NCI-H1092 (cell line): Measurements from ENCODE around the gene MICALL1.

Experiments used
- DNase-seq: peaks from one replicate; lab custom pipeline; 2025; lab: John Stamatoyannopoulos, UW

MICALL1 gene

GRCh38 chr22:37906364-37907008 lies 389 bp downstream of the MICALL1 start:
- no peak for DNase-seq

GRCh38 chr22:37907036-37907954 lies 1.2 kb downstream of the MICALL1 start:
- no peak for DNase-seq

GRCh38 chr22:37909766-37910165 lies 3.7 kb downstream of the MICALL1 start:
- DNase-seq = no peak

GRCh38 chr22:37910890-37911672 lies 5.0 kb downstream of the MICALL1 start:
- DNase-seq = no peak

- DNase-seq = no peak
These were observed 5.6 kb downstream of the MICALL1 start for GRCh38 chr22:37911697-37912096.

- DNase-seq = no peak
These were observed 6.1 kb downstream of the MICALL1 start for GRCh38 chr22:37912171-37912570.

- no peak for DNase-seq
These were observed 7.2 kb downstream of the MICALL1 start for GRCh38 chr22:37913233-37913721.

- no peak for DNase-seq
These were observed 10.2 kb downstream of the MICALL1 start for GRCh38 chr22:37916311-37916710.

GRCh38 chr22:37917874-37918548 lies 11.9 kb downstream of the MICALL1 start:
- no peak for DNase-seq

- no peak for DNase-seq
These were observed 12.6 kb downstream of the MICALL1 start for GRCh38 chr22:37918580-37919270.

GRCh38 chr22:37920126-37920525 lies 14.0 kb downstream of the MICALL1 start:
- DNase-seq = no peak

- DNase-seq = no peak
These were observed 16.1 kb downstream of the MICALL1 start for GRCh38 chr22:37922191-37922590.

- DNase-seq = no peak
These were observed 17.8 kb downstream of the MICALL1 start for GRCh38 chr22:37923927-37924326.

- no peak for DNase-seq
These were observed 18.4 kb downstream of the MICALL1 start for GRCh38 chr22:37924386-37925065.

- no peak for DNase-seq
These were observed 19.2 kb downstream of the MICALL1 start for GRCh38 chr22:37925330-37925729.

- no peak for DNase-seq
These were observed 19.7 kb downstream of the MICALL1 start for GRCh38 chr22:37925767-37926166.

GRCh38 chr22:37926358-37926757 lies 20.3 kb downstream of the MICALL1 start:
- no peak for DNase-seq

- no peak for DNase-seq
These were observed 20.9 kb downstream of the MICALL1 start for GRCh38 chr22:37926771-37927636.

GRCh38 chr22:37927637-37927936 lies 21.5 kb downstream of the MICALL1 start:
- no peak for DNase-seq

GRCh38 chr22:37929390-37929789 lies 23.3 kb downstream of the MICALL1 start:
- no peak for DNase-seq
